Panc1 (cell line): ENCODE measurements around the gene MGMT. TPM values are rescaled to one million over a fixed set of nuclear protein-coding genes. Genes with fewer than 3 reads are reported as not detected.

ENCODE experiments used
- ATAC-seq: fragments of 200-7000 bp; cut with Tn5 transposase; 2 replicates; pipeline ENCODE4 v1.9.1; 2020; ENCODE audit warnings: mild to moderate bottlenecking, moderate library complexity
- BruUV-seq: library from RNA; stranded (reverse); fragments of 400-500 nt; replicated peaks from 2 replicates; lab custom pipeline; 2021; lab: Mats Ljungman, UMichigan
- CTCF ChIA-PET: fragments of 300-600 bp; sonication (Branson Sonifier 250); formaldehyde crosslinking; loops from one replicate; lab custom pipeline; 2022; ENCODE audit warnings: antibody characterized with exemption; lab: Charles Lee
- POLR2A ChIA-PET: fragments of 300-600 bp; sonication (Branson Sonifier 250); formaldehyde crosslinking; loops from one replicate; lab custom pipeline; 2022; ENCODE audit warnings: antibody characterized with exemption; lab: Charles Lee
- DNase-seq: peaks from one replicate; pipeline ENCODE4 v3.0.0-alpha.2; 2010; ENCODE audit warnings: low read depth, low spot score
- H3K27ac ChIP-seq: 2 replicates; pipeline ENCODE4 v1.5.1; 2011; ENCODE audit warnings: mild to moderate bottlenecking, low read length, inconsistent platforms
- H3K27me3 ChIP-seq: fragments of 200-500 bp; sonication (Bioruptor generic); 2 replicates; pipeline ENCODE4 v1.6.0; 2014; ENCODE audit warnings: low read length, inconsistent platforms; ENCODE audit not compliant: control insufficient read depth, insufficient read depth
- H3K36me3 ChIP-seq: fragments of 200-500 bp; sonication (Bioruptor generic); 2 replicates; pipeline ENCODE4 v1.5.1; 2014; ENCODE audit warnings: inconsistent platforms, mild to moderate bottlenecking, low read length, moderate library complexity; ENCODE audit not compliant: control insufficient read depth, insufficient read depth
- H3K4me1 ChIP-seq: 2 replicates; pipeline ENCODE4 v1.5.1; 2011; ENCODE audit warnings: inconsistent platforms, mild to moderate bottlenecking, low read length, moderate library complexity; ENCODE audit not compliant: control insufficient read depth, insufficient read depth
- H3K4me3 ChIP-seq, 2 experiments: 2 replicates each; pipeline ENCODE4 v1.5.1; 2011 to 2012; ENCODE audit warnings: low read depth in 2 of 2, low read length in 2 of 2, mild to moderate bottlenecking in 2 of 2, inconsistent platforms in 1 of 2, moderate library complexity in 1 of 2
- H3K9me3 ChIP-seq: fragments of 200-500 bp; sonication (Bioruptor generic); 2 replicates; pipeline ENCODE4 v1.5.1; 2014; ENCODE audit warnings: low read depth, mild to moderate bottlenecking, inconsistent platforms, low read length, moderate library complexity; ENCODE audit not compliant: control insufficient read depth, insufficient read depth
- CTCF ChIP-seq: fragments of 450-650 bp; IDR thresholded peaks from 2 replicates; pipeline ENCODE4 v1.5.1; 2017; ENCODE audit warnings: mild to moderate bottlenecking
- POLR2AphosphoS5 ChIP-seq: IDR thresholded peaks from 2 replicates; pipeline ENCODE4 v1.6.1; 2012; ENCODE audit warnings: mild to moderate bottlenecking, low read depth, low read length, moderate library complexity
- REST ChIP-seq, 2 experiments: IDR thresholded peaks; 2 replicates each; pipeline ENCODE4 v1.6.1; 2011 to 2012; ENCODE audit warnings: low read depth in 2 of 2, control low read depth in 1 of 2, low read length in 1 of 2, mild to moderate bottlenecking in 1 of 2, moderate library complexity in 1 of 2; ENCODE audit not compliant: insufficient read depth in 1 of 2
- SIN3A ChIP-seq: IDR thresholded peaks from 2 replicates; pipeline ENCODE4 v1.6.1; 2012; ENCODE audit warnings: low read depth, mild to moderate bottlenecking, low read length, moderate library complexity, borderline replicate concordance; ENCODE audit not compliant: insufficient read depth
- TCF7L2 ChIP-seq: IDR thresholded peaks from 2 replicates; pipeline ENCODE4 v1.6.1; 2011; ENCODE audit warnings: mild to moderate bottlenecking, low read depth, low read length, inconsistent platforms
- in situ Hi-C: cut with HindIII; loops from 2 replicates; pipeline ENCODE4 v1.10.0; 2016; ENCODE audit warnings: low sequenced_read_pairs, low pct_unique_long_range_greater_than_20kb
- intact Hi-C: fragments of 100-400 bp; cut with micrococcal nuclease; formaldehyde crosslinking; loops from one replicate; pipeline ENCODE4 v1.10.0; 2022; ENCODE audit not compliant: unreplicated experiment
- total RNA-seq: library from RNA; stranded (reverse); gene quantifications from one replicate; pipeline ENCODE4 v1.2.1, GENCODE V29; 2021; ENCODE audit not compliant: unreplicated experiment

The MGMT gene
- total RNA-seq, 1 experiment from 2014 or later = 27.3 TPM

GRCh38 chr10:129511086-129511485, 44.0 kb downstream of the MGMT start:
- DNase-seq (no peak), ATAC-seq (no peak)
- intact Hi-C loops = no loop called here
- ChIA-PET POLR2A (no interaction called here), CTCF (no interaction called here)
- Histone ChIP-seq H3K36me3 (no peaks in the 10 kb centered on the region), H3K4me1 (no peaks in the 10 kb centered on the region), H3K27ac (no peak overlapping the region), H3K27me3 (no peaks in the 10 kb centered on the region), H3K9me3 (no peaks in the 10 kb centered on the region), H3K4me3 (no peak overlapping the region)
- TF ChIP-seq CTCF (no peak), REST (IDR thresholded peaks at IDR 0.05; ENCODE audit: insufficient read depth in 1 of 2, low read depth in 2 of 2, low read length in 1 of 2) (no peak), SIN3A (no peak), TCF7L2 (no peak), POLR2AphosphoS5 (no peak)
- in situ Hi-C loops = no loop called here
- no TSS peak for BruUV-seq

GRCh38 chr10:129511758-129512157, 44.7 kb downstream of the MGMT start:
- H3K9me3 ChIP-seq = no peaks in the 10 kb centered on the region
- ATAC-seq (no peak), DNase-seq (no peak)
- no peaks in the 10 kb centered on the region for H3K27me3 ChIP-seq
- BruUV-seq = no TSS peak
- no peaks in the 10 kb centered on the region for H3K4me1 ChIP-seq
- H3K27ac ChIP-seq = no peak overlapping the region
- ChIA-PET POLR2A (no interaction called here), CTCF (no interaction called here)
- H3K36me3 ChIP-seq = no peaks in the 10 kb centered on the region
- in situ Hi-C loops = no loop called here
- intact Hi-C loops = no loop called here
- no peak overlapping the region for H3K4me3 ChIP-seq
- TF ChIP-seq SIN3A (no peak), REST (IDR thresholded peaks at IDR 0.05; ENCODE audit: insufficient read depth in 1 of 2, low read depth in 2 of 2, low read length in 1 of 2) (no peak), CTCF (no peak), TCF7L2 (no peak), POLR2AphosphoS5 (no peak)
